Neural cell (in vitro differentiated cells): ENCODE results near the gene OBSL1. TPM values are rescaled to one million over a fixed set of nuclear protein-coding genes. Genes with fewer than 3 reads are reported as not detected.

Experiments
- H2AFZ ChIP-seq: fragments of 200-600, 300-800 bp; sonication (generic), shearing (Covaris generic); 2 replicates; pipeline ENCODE4 v1.6.0; 2014; ENCODE audit warnings: low read depth, mild to moderate bottlenecking, antibody characterized with exemption, low read length, moderate library complexity
- H3F3A ChIP-seq: fragments of 200-600 bp; shearing (Covaris generic); 2 replicates; pipeline ENCODE4 v1.6.1; 2016; ENCODE audit warnings: mild to moderate bottlenecking, moderate library complexity, mixed read lengths, antibody characterized with exemption, low read length; ENCODE audit not compliant: insufficient read depth, poor library complexity, severe bottlenecking
- H3K27ac ChIP-seq: fragments of 200-600, 300-800 bp; sonication (generic), shearing (Covaris generic); 2 replicates; pipeline ENCODE4 v1.5.1; 2014; ENCODE audit warnings: mild to moderate bottlenecking, low read length, moderate library complexity
- H3K27me3 ChIP-seq: fragments of 300-800, 200-600 bp; sonication (generic), shearing (Covaris generic); 2 replicates; pipeline ENCODE4 v1.6.0; 2014; ENCODE audit warnings: mild to moderate bottlenecking, low read depth, low read length, moderate library complexity; ENCODE audit not compliant: insufficient read depth
- H3K36me3 ChIP-seq: fragments of 300-800, 200-600 bp; sonication (generic), shearing (Covaris generic); 2 replicates; pipeline ENCODE4 v1.5.1; 2014; ENCODE audit warnings: mild to moderate bottlenecking, antibody characterized with exemption, low read length, moderate library complexity; ENCODE audit not compliant: insufficient read depth
- H3K4me2 ChIP-seq: fragments of 300-800, 200-600 bp; sonication (generic), shearing (Covaris generic); 2 replicates; pipeline ENCODE4 v1.6.0; 2014; ENCODE audit warnings: mild to moderate bottlenecking, low read length
- H3K4me3 ChIP-seq: fragments of 300-800, 200-600 bp; sonication (generic), shearing (Covaris generic); 2 replicates; pipeline ENCODE4 v1.5.1; 2014; ENCODE audit warnings: mild to moderate bottlenecking, low read length, moderate library complexity
- H3K79me2 ChIP-seq: fragments of 200-600 bp; shearing (Covaris generic); replicated peaks from 2 replicates; pipeline ENCODE4 v1.6.0; 2014; ENCODE audit warnings: mild to moderate bottlenecking, low read length, moderate library complexity; ENCODE audit not compliant: insufficient read depth
- H3K9ac ChIP-seq: fragments of 300-800, 200-600 bp; sonication (generic), shearing (Covaris generic); 2 replicates; pipeline ENCODE4 v1.6.1; 2016; ENCODE audit warnings: mild to moderate bottlenecking, low read length, mixed read lengths
- H3K9me2 ChIP-seq: fragments of 200-600 bp; shearing (Covaris generic); 2 replicates; pipeline ENCODE4 v1.6.1; 2016; ENCODE audit warnings: mild to moderate bottlenecking, low read length, mixed read lengths; ENCODE audit not compliant: insufficient read depth
- H3K9me3 ChIP-seq: fragments of 200-600, 300-800 bp; sonication (generic), shearing (Covaris generic); 2 replicates; pipeline ENCODE4 v1.6.1; 2016; ENCODE audit warnings: mild to moderate bottlenecking, mixed run types, low read length, moderate library complexity, mixed read lengths
- H4K20me1 ChIP-seq: fragments of 200-600 bp; shearing (Covaris generic); 2 replicates; pipeline ENCODE4 v1.6.1; 2016; ENCODE audit warnings: mild to moderate bottlenecking, mixed run types; ENCODE audit not compliant: insufficient read depth
- CTCF ChIP-seq: fragments of 450-650 bp; IDR thresholded peaks from 2 replicates; pipeline ENCODE4 v1.5.1; 2014; ENCODE audit warnings: antibody characterized with exemption, mild to moderate bottlenecking, moderate library complexity; ENCODE audit not compliant: poor library complexity, severe bottlenecking
- EP300 ChIP-seq: fragments of 450-650 bp; conservative IDR thresholded peaks from 2 replicates; pipeline ENCODE4 v1.6.1; 2014; ENCODE audit warnings: antibody characterized with exemption, mild to moderate bottlenecking, moderate library complexity; ENCODE audit not compliant: poor library complexity, severe bottlenecking
- EZH2 ChIP-seq: fragments of 200-600, 300-800 bp; shearing (Covaris generic), sonication (generic); IDR thresholded peaks from 2 replicates; pipeline ENCODE4 v1.6.1; 2014; ENCODE audit warnings: antibody characterized with exemption, low read length, borderline replicate concordance, mild to moderate bottlenecking; ENCODE audit not compliant: insufficient read depth, poor library complexity, severe bottlenecking
- MXI1 ChIP-seq: fragments of 450-650 bp; conservative IDR thresholded peaks from 2 replicates; pipeline ENCODE4 v1.6.1; 2014; ENCODE audit warnings: antibody characterized with exemption, mild to moderate bottlenecking; ENCODE audit not compliant: poor library complexity, severe bottlenecking
- POLR2AphosphoS5 ChIP-seq: IDR thresholded peaks from 2 replicates; pipeline ENCODE4 v1.6.1; 2012
- RAD21 ChIP-seq: fragments of 450-650 bp; conservative IDR thresholded peaks from 2 replicates; pipeline ENCODE4 v1.6.1; 2014; ENCODE audit warnings: antibody characterized with exemption, mild to moderate bottlenecking, moderate library complexity
- REST ChIP-seq: IDR thresholded peaks from 2 replicates; pipeline ENCODE4 v1.6.1; 2012; ENCODE audit warnings: borderline replicate concordance
- SMC3 ChIP-seq: fragments of 450-650 bp; conservative IDR thresholded peaks from 2 replicates; pipeline ENCODE4 v1.6.1; 2014; ENCODE audit warnings: antibody characterized with exemption, mild to moderate bottlenecking, moderate library complexity; ENCODE audit not compliant: poor library complexity
- TAF1 ChIP-seq: IDR thresholded peaks from 2 replicates; pipeline ENCODE4 v1.6.1; 2012; ENCODE audit warnings: low read depth
- polyA plus RNA-seq: library from polyadenylated mRNA; depleted of rRNA; stranded (reverse); fragments of >200 nt; gene quantifications from 2 replicates; pipeline ENCODE4 v1.2.3, GENCODE V29; 2014

Gene OBSL1
- polyA plus RNA-seq, 1 donor from 2014 or later = 59.7 TPM

GRCh38 chr2:219572237-219573001 is 1.1 kb upstream of the OBSL1 start, which contains the start of gene INHA:
Gene INHA, plus strand, starts transcription at chr2:219572310. Its CDS starts 65 bp downstream, at chr2:219572375.
- peak within 1 kb of the TSS; percentile 77 for H3K9ac ChIP-seq
- H3K9me3 ChIP-seq = no peaks in the 10 kb centered on the region
- peaks cover 5% of the 10 kb centered on the region for H3K79me2 ChIP-seq
- H2AFZ ChIP-seq = peak within 1 kb of the TSS; percentile 1
- H4K20me1 ChIP-seq = no peaks in the 10 kb centered on the region
- no peaks in the 10 kb centered on the region for H3K36me3 ChIP-seq
- H3K4me3 ChIP-seq = peak within 1 kb of the TSS; percentile 69
- H3K27me3 ChIP-seq = no peaks in the 10 kb centered on the region
- H3K27ac ChIP-seq = peak within 1 kb of the TSS; percentile 58
- H3F3A ChIP-seq = no peaks in the 10 kb centered on the region
- H3K4me2 ChIP-seq = peak within 1 kb of the TSS; percentile 68
- no peaks in the 10 kb centered on the region for H3K9me2 ChIP-seq
- no peak for TF ChIP-seq POLR2AphosphoS5
- no peak for TF ChIP-seq EP300
- no peak for TF ChIP-seq TAF1
- TF ChIP-seq EZH2 = no peak
- TF ChIP-seq RAD21 = no peak
- no peak for TF ChIP-seq MXI1
- no peak for TF ChIP-seq REST
- no peak for TF ChIP-seq CTCF
- TF ChIP-seq SMC3 = no peak

GRCh38 chr2:219570924-219571310 is 422 bp downstream of the OBSL1 start:
- Histone ChIP-seq H3K27ac (no peak overlapping the region), H3K9me3 (no peaks in the 10 kb centered on the region), H3K36me3 (no peaks in the 10 kb centered on the region), H3K27me3 (no peaks in the 10 kb centered on the region), H3K79me2 (peaks cover 5% of the 10 kb centered on the region), H3K4me3 (peak overlapping the region; percentile 69), H3F3A (no peaks in the 10 kb centered on the region), H3K9me2 (no peaks in the 10 kb centered on the region), H4K20me1 (no peaks in the 10 kb centered on the region), H2AFZ (no peak overlapping the region), H3K4me2 (no peak overlapping the region), H3K9ac (peak overlapping the region; percentile 77)
- TF ChIP-seq MXI1 (no peak), RAD21 (no peak), POLR2AphosphoS5 (no peak), EZH2 (no peak), TAF1 (no peak), EP300 (peak; percentile 26)
